IMR-90 (cell line): ENCODE data around the gene URM1. TPM values are rescaled to one million over a fixed set of nuclear protein-coding genes. Genes with fewer than 3 reads are reported as not detected.

Experiments
- ATAC-seq: fragments of 200-7000 bp; cut with Tn5 transposase; 2 replicates; pipeline ENCODE4 v1.9.1; 2020; ENCODE audit warnings: low read depth, mild to moderate bottlenecking, moderate library complexity
- BruUV-seq: library from RNA; stranded (reverse); fragments of 400-500 nt; replicated peaks from 2 replicates; lab custom pipeline; 2021; lab: Mats Ljungman, UMichigan
- CTCF ChIA-PET: fragments of 300-600 bp; formaldehyde crosslinking; extraction: SDS; loops from one replicate; lab custom pipeline; 2021; ENCODE audit warnings: antibody characterized with exemption; lab: Yijun Ruan, JAX
- POLR2A ChIA-PET: fragments of 300-600 bp; sonication (Branson Sonifier 250); formaldehyde crosslinking; loops from one replicate; lab custom pipeline; 2022; ENCODE audit warnings: antibody characterized with exemption; ENCODE audit not compliant: unreplicated experiment; lab: Charles Lee
- DNase-seq: peaks from one replicate; pipeline ENCODE4 v3.0.0; 2013
- H2AFZ ChIP-seq: replicated peaks from 2 replicates; pipeline ENCODE3; 2013; ENCODE audit warnings: low read length, mild to moderate bottlenecking; ENCODE audit not compliant: poor library complexity
- H2AK5ac ChIP-seq: 2 replicates; pipeline ENCODE4 v1.6.1; 2013; ENCODE audit warnings: low read depth, low read length, inconsistent platforms
- H2AK9ac ChIP-seq: replicated peaks from 2 replicates; pipeline ENCODE3; 2013; ENCODE audit warnings: mild to moderate bottlenecking, low read depth, low read length, moderate library complexity; ENCODE audit not compliant: poor library complexity
- H2BK120ac ChIP-seq: 2 replicates; pipeline ENCODE4 v1.6.1; 2013; ENCODE audit warnings: low read depth, low read length, inconsistent platforms
- H2BK15ac ChIP-seq: 3 replicates; pipeline ENCODE4 v1.6.1; 2013; ENCODE audit warnings: low read depth, low read length, inconsistent platforms
- H2BK20ac ChIP-seq: 2 replicates; pipeline ENCODE4 v1.6.1; 2013; ENCODE audit warnings: low read depth, mild to moderate bottlenecking, inconsistent platforms, low read length, moderate library complexity
- H2BK5ac ChIP-seq: 2 replicates; pipeline ENCODE4 v1.6.1; 2013; ENCODE audit warnings: mild to moderate bottlenecking, low read depth, low read length, inconsistent platforms; ENCODE audit not compliant: poor library complexity, severe bottlenecking
- H3K14ac ChIP-seq: replicated peaks from 2 replicates; pipeline ENCODE4 v1.6.1; 2013; ENCODE audit warnings: low read depth, low read length, inconsistent platforms
- H3K18ac ChIP-seq: 2 replicates; pipeline ENCODE4 v1.6.1; 2013; ENCODE audit warnings: low read depth, low read length, control low read depth
- H3K23ac ChIP-seq: 2 replicates; pipeline ENCODE4 v1.6.1; 2013; ENCODE audit warnings: low read depth, low read length, inconsistent platforms
- H3K27ac ChIP-seq: 2 replicates; pipeline ENCODE4 v1.5.1; 2013; ENCODE audit warnings: mild to moderate bottlenecking, control low read depth, low read length; ENCODE audit not compliant: insufficient read depth
- H3K27me3 ChIP-seq: 2 replicates; pipeline ENCODE4 v1.6.1; 2013; ENCODE audit warnings: low read length; ENCODE audit not compliant: control insufficient read depth, insufficient read depth
- H3K36me3 ChIP-seq: 2 replicates; pipeline ENCODE4 v1.6.1; 2013; ENCODE audit warnings: low read length, mixed read lengths; ENCODE audit not compliant: control insufficient read depth, insufficient read depth
- H3K4ac ChIP-seq: 2 replicates; pipeline ENCODE4 v1.6.1; 2013; ENCODE audit warnings: low read depth, low read length, inconsistent platforms
- H3K4me1 ChIP-seq: 2 replicates; pipeline ENCODE4 v1.6.1; 2013; ENCODE audit warnings: low read length, mixed read lengths; ENCODE audit not compliant: control insufficient read depth, insufficient read depth
- H3K4me2 ChIP-seq: 2 replicates; pipeline ENCODE4 v1.6.1; 2013; ENCODE audit warnings: low read depth, mild to moderate bottlenecking, control low read depth, low read length, moderate library complexity
- H3K4me3 ChIP-seq: 2 replicates; pipeline ENCODE4 v1.5.1; 2013; ENCODE audit warnings: low read depth, mild to moderate bottlenecking, control low read depth, low read length, moderate library complexity; ENCODE audit not compliant: insufficient read depth
- H3K56ac ChIP-seq: 2 replicates; pipeline ENCODE4 v1.6.1; 2013; ENCODE audit warnings: low read length, inconsistent platforms; ENCODE audit not compliant: insufficient read depth; ENCODE audit errors: extremely low read depth
- H3K79me1 ChIP-seq, 2 experiments: 2 replicates each; pipeline ENCODE4 v1.6.1; 2013; ENCODE audit warnings: low read length in 2 of 2, inconsistent platforms in 1 of 2, low read depth in 1 of 2
- H3K9ac ChIP-seq: 2 replicates; pipeline ENCODE4 v1.6.1; 2013; ENCODE audit warnings: low read depth, low read length, control low read depth
- H3K9me1 ChIP-seq: 2 replicates; pipeline ENCODE4 v1.6.1; 2013; ENCODE audit warnings: low read length, inconsistent platforms; ENCODE audit not compliant: insufficient read depth
- H3K9me3 ChIP-seq: 2 replicates; pipeline ENCODE4 v1.6.1; 2013; ENCODE audit warnings: low read length; ENCODE audit not compliant: control insufficient read depth, insufficient read depth
- H4K20me1 ChIP-seq: 2 replicates; pipeline ENCODE4 v1.6.1; 2013; ENCODE audit warnings: low read length, inconsistent platforms; ENCODE audit not compliant: insufficient read depth
- H4K5ac ChIP-seq: 2 replicates; pipeline ENCODE4 v1.6.1; 2013; ENCODE audit warnings: mild to moderate bottlenecking, low read depth, low read length, control low read depth
- H4K8ac ChIP-seq, 2 experiments: 2 replicates each; pipeline ENCODE4 v1.6.1; 2013; ENCODE audit warnings: low read depth in 2 of 2, low read length in 2 of 2, control low read depth in 1 of 2, inconsistent platforms in 1 of 2
- H4K91ac ChIP-seq: 2 replicates; pipeline ENCODE4 v1.6.1; 2013; ENCODE audit warnings: low read depth, low read length, inconsistent platforms; ENCODE audit not compliant: insufficient read depth
- CEBPB ChIP-seq: IDR thresholded peaks from 2 replicates; pipeline ENCODE4 v1.6.1; 2012; ENCODE audit warnings: low read depth, low read length, improper control_type of control experiment
- CHD1 ChIP-seq: IDR thresholded peaks from 2 replicates; pipeline ENCODE4 v1.6.1; 2012; ENCODE audit warnings: low read depth, low read length, improper control_type of control experiment
- CTCF ChIP-seq: conservative IDR thresholded peaks from 2 replicates; pipeline ENCODE4 v1.5.1; 2012; ENCODE audit warnings: mild to moderate bottlenecking, low read depth, low read length, improper control_type of control experiment
- FOS ChIP-seq: fragments of 150-350 bp; IDR thresholded peaks from 2 replicates; pipeline ENCODE4 v1.6.1; 2016; ENCODE audit warnings: low read depth, low read length
- MAZ ChIP-seq: IDR thresholded peaks from 2 replicates; pipeline ENCODE4 v1.6.1; 2012; ENCODE audit warnings: low read depth, mild to moderate bottlenecking, low read length, improper control_type of control experiment, moderate library complexity, borderline replicate concordance
- MXI1 ChIP-seq: IDR thresholded peaks from 2 replicates; pipeline ENCODE4 v1.6.1; 2012; ENCODE audit warnings: low read depth, mild to moderate bottlenecking, low read length, moderate library complexity, borderline replicate concordance
- NFE2L2 ChIP-seq: fragments of 150-350 bp; IDR thresholded peaks from 2 replicates; pipeline ENCODE4 v1.6.1; 2016; ENCODE audit warnings: low read depth, mild to moderate bottlenecking, low read length
- POLR2A ChIP-seq: IDR thresholded peaks from 2 replicates; pipeline ENCODE4 v1.6.1; 2012; ENCODE audit warnings: mild to moderate bottlenecking, low read depth, low read length
- RAD21 ChIP-seq: IDR thresholded peaks from 2 replicates; pipeline ENCODE4 v1.6.1; 2012; ENCODE audit warnings: low read length, improper control_type of control experiment
- RCOR1 ChIP-seq: IDR thresholded peaks from 2 replicates; pipeline ENCODE4 v1.6.1; 2012; ENCODE audit warnings: mild to moderate bottlenecking, low read length, improper control_type of control experiment; ENCODE audit not compliant: insufficient replicate concordance
- RFX5 ChIP-seq: IDR thresholded peaks from 2 replicates; pipeline ENCODE4 v1.8.0; 2012; ENCODE audit warnings: low read depth, mild to moderate bottlenecking, low read length, moderate library complexity
- SMC3 ChIP-seq: fragments of 150-350 bp; IDR thresholded peaks from 2 replicates; pipeline ENCODE4 v1.6.1; 2016; ENCODE audit warnings: low read depth, mild to moderate bottlenecking, antibody characterized with exemption, low read length, moderate library complexity
- WGBS, 2 experiments: methylation state at CpG; one replicate each; pipeline versions ENCODE4 v1.1.5 to v1.1.7; 2013; ENCODE audit warnings: missing lambda C conversion rate in 2 of 2; ENCODE audit not compliant: insufficient read length in 1 of 2; ENCODE audit errors: extremely low coverage in 2 of 2; 5-methylcytosine and 5-hydroxymethylcytosine counted together
- dilution Hi-C: fragments of 300-500 bp; cut with HindIII; formaldehyde crosslinking; loops from one replicate; pipeline ENCODE4 v1.14.3; 2018; ENCODE audit warnings: low sequenced_read_pairs; ENCODE audit not compliant: unreplicated experiment
- in situ Hi-C: fragments of 300-500 bp; cut with MboI; formaldehyde crosslinking; loops from 3 replicates; pipeline ENCODE4 v1.14.3; 2019; ENCODE audit warnings: low sequenced_read_pairs, inconsistent platforms, mixed read lengths
- intact Hi-C: fragments of 100-400 bp; cut with micrococcal nuclease; formaldehyde crosslinking; loops from 2 replicates; pipeline ENCODE4 v1.10.0; 2022
- polyA plus RNA-seq, 3 experiments: library from polyadenylated mRNA; depleted of rRNA; stranded (reverse); fragments of >200 nt; gene quantifications; 2 replicates each; pipeline ENCODE4 v1.2.3, GENCODE V29; 2012; ENCODE audit warnings: low replicate concordance in 1 of 3
- total RNA-seq: library from RNA; depleted of rRNA; stranded (reverse); fragments of >200 nt; gene quantifications from 2 replicates; pipeline ENCODE4 v1.2.3, GENCODE V29; 2012
- TF ChIP-seq, protein P1 (sequence below): fragments of 150-350 bp; IDR thresholded peaks from 2 replicates; pipeline ENCODE4 v1.6.1; 2016; ENCODE audit warnings: low read depth, mild to moderate bottlenecking, low read length, moderate library complexity, borderline replicate concordance

The URM1 gene
- total and polyA plus RNA-seq, 2 of the 4 experiments (the other 2 are of a cell fraction): 33.2 to 66.9 TPM

DNA sequence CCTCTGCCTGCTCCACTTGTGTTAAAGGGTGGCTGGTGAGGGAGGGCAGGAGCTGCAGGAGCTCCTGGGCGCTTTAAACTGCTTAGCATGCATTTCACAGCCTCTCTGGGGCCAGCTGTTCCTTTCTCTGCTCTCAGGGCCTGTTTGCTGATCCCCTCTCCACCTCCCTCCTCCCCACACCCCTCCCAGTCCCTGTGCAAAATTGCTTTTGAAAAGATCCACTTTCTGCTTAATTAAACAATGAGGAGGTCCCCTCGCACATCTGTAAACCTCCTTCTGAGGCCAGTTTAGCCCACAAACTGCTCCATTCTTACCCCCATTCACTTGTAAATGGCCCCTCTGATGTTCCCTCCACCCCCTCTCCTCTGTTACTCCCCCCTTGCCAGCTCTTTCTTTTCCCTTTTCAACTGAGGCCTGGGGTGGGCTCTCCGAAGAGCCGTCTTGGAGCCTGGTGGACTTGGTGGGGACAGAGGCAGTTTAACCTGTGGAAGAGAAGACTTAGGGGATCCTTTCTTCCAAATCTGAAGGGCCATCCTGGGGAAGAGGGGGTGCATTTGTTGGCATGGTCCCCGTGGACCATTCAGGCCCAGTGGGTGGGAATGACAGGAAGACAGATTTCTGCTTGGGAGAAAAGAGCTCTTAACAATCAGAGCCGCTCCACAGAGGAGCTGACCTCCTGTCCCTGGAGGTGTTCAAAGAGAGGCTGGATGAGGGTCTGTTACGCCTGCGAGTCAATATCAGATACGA lies 12.0 kb downstream of the URM1 start:
- no peak overlapping the region for H4K8ac ChIP-seq
- dilution Hi-C loops: no loop called here
- H3K27me3 ChIP-seq: no peaks in the 10 kb centered on the region
- H2AK9ac ChIP-seq: no peak overlapping the region
- peaks cover 11% of the 10 kb centered on the region; the same call in 1 of the 2 replicates for H4K20me1 ChIP-seq
- no peak overlapping the region for H4K91ac ChIP-seq
- intact Hi-C loops: no loop called here
- POLR2A ChIA-PET: no interaction called here
- BruUV-seq: no TSS peak
- H2AFZ ChIP-seq: no peak overlapping the region
- H3K56ac ChIP-seq: no peak overlapping the region
- H4K5ac ChIP-seq: no peak overlapping the region
- DNase-seq (no peak), ATAC-seq (no peak)
- no peaks in the 10 kb centered on the region for H3K4me1 ChIP-seq
- no peaks in the 10 kb centered on the region for H3K9me3 ChIP-seq
- no peak overlapping the region for H3K4me3 ChIP-seq
- no peak overlapping the region for H3K4ac ChIP-seq
- CTCF ChIA-PET: no interaction called here
- H3K18ac ChIP-seq: no peak overlapping the region
- no peak overlapping the region for H2AK5ac ChIP-seq
- H2BK20ac ChIP-seq: no peak overlapping the region
- peaks cover 7% of the 10 kb centered on the region; the same call in 1 of the 2 replicates for H3K9me1 ChIP-seq
- H3K14ac ChIP-seq: no peak overlapping the region
- no peak for TF ChIP-seq CEBPB
- no peak for TF ChIP-seq NFE2L2
- TF ChIP-seq POLR2A: no peak
- no peak for TF ChIP-seq FOS
- TF ChIP-seq MAZ: no peak
- TF ChIP-seq CHD1: no peak
- TF ChIP-seq, protein P1, sequence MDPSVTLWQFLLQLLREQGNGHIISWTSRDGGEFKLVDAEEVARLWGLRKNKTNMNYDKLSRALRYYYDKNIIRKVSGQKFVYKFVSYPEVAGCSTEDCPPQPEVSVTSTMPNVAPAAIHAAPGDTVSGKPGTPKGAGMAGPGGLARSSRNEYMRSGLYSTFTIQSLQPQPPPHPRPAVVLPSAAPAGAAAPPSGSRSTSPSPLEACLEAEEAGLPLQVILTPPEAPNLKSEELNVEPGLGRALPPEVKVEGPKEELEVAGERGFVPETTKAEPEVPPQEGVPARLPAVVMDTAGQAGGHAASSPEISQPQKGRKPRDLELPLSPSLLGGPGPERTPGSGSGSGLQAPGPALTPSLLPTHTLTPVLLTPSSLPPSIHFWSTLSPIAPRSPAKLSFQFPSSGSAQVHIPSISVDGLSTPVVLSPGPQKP: no peak
- TF ChIP-seq CTCF: no peak
- no peak for TF ChIP-seq RAD21
- TF ChIP-seq RCOR1: no peak
- no peak for TF ChIP-seq MXI1
- TF ChIP-seq RFX5: no peak
- TF ChIP-seq SMC3: no peak
- no peak overlapping the region for H3K9ac ChIP-seq
- no peak overlapping the region for H2BK120ac ChIP-seq
- H3K27ac ChIP-seq: no peak overlapping the region
- peaks cover 10 to 55% of the 10 kb centered on the region in 2 experiments for H3K79me1 ChIP-seq
- no peak overlapping the region for H3K4me2 ChIP-seq
- H3K36me3 ChIP-seq: peaks cover 37% of the 10 kb centered on the region
- H2BK15ac ChIP-seq: no peak overlapping the region
- no peak overlapping the region for H3K23ac ChIP-seq
- 50% methylated on average over 2 of the region's 9 CpGs; no CpG with 5 or more reads in 1 of the 2 experiments for WGBS, 2 experiments
- no peak overlapping the region for H2BK5ac ChIP-seq
- in situ Hi-C loops: no loop called here
